K562 (cell line): ENCODE data around the gene LDB2. TPM values are rescaled to one million over a fixed set of nuclear protein-coding genes. Genes with fewer than 3 reads are reported as not detected.

ENCODE experiments used
- ATAC-seq: fragments of 200-7000 bp; cut with Tn5 transposase; 3 replicates; pipeline ENCODE4 v1.9.1; 2020; ENCODE audit warnings: moderate library complexity
- BruUV-seq: library from RNA; stranded (reverse); fragments of 400-500 nt; replicated peaks from 2 replicates; lab custom pipeline; 2021; lab: Mats Ljungman, UMichigan
- CTCF ChIA-PET: fragments of 300-600 bp; formaldehyde crosslinking; extraction: SDS; loops from one replicate; lab custom pipeline; 2021; ENCODE audit warnings: low intra/inter-chr PET ratio; lab: Yijun Ruan, JAX
- POLR2A ChIA-PET: fragments of 300-600, 350-650 bp; sonication (Branson Sonifier 250); formaldehyde crosslinking; extraction: SDS; loops from one replicate; lab custom pipeline; 2021; ENCODE audit warnings: antibody characterized with exemption, inconsistent platforms; lab: Yijun Ruan, JAX
- DNase-seq, 4 experiments: peaks; one replicate each; pipeline versions ENCODE4 v3.0.0 to v3.0.0-alpha.2; 2011 to 2018; ENCODE audit warnings: low spot score in 3 of 4, mixed read lengths in 3 of 4; ENCODE audit errors: extremely low read depth in 1 of 4
- FAIRE-seq: peaks from 2 replicates; lab custom pipeline; 2011; peaks lifted over from hg19 to GRCh38; lab: Jason Lieb, UNC
- H2AFZ ChIP-seq: 2 replicates; pipeline ENCODE4 v1.6.0; 2011; ENCODE audit warnings: low read depth, low read length, control low read depth, inconsistent platforms
- H3K27ac ChIP-seq: fragments of 200-600 bp; 3 replicates; pipeline ENCODE4 v1.8.0; 2011; ENCODE audit warnings: low read depth, mild to moderate bottlenecking, control low read depth, inconsistent platforms, low read length, moderate library complexity, mixed read lengths; ENCODE audit errors: extremely low read depth
- H3K27me3 ChIP-seq, 2 experiments: fragments of 300-600 bp in 1 of 2; 2 replicates in 1 of 2; 3 replicates in 1 of 2; pipeline versions ENCODE4 v1.6.0 to v1.8.0; 2011; ENCODE audit warnings: inconsistent platforms in 2 of 2, low read length in 2 of 2, mild to moderate bottlenecking in 1 of 2, mixed read lengths in 1 of 2, moderate library complexity in 1 of 2; ENCODE audit not compliant: control insufficient read depth in 2 of 2, insufficient read depth in 2 of 2
- H3K36me3 ChIP-seq: fragments of 300-600 bp; 3 replicates; pipeline ENCODE4 v1.8.0; 2011; ENCODE audit warnings: mild to moderate bottlenecking, low read length, inconsistent platforms; ENCODE audit not compliant: control insufficient read depth, insufficient read depth
- H3K4me1 ChIP-seq, 2 experiments: fragments of 200-600 bp in 1 of 2; replicated peaks in 1 of 2; 2 replicates in 1 of 2; 3 replicates in 1 of 2; pipeline versions ENCODE4 v1.5.1 to v1.8.0; 2011; ENCODE audit warnings: inconsistent platforms in 2 of 2, low read length in 2 of 2, mild to moderate bottlenecking in 1 of 2, mixed read lengths in 1 of 2, moderate library complexity in 1 of 2; ENCODE audit not compliant: control insufficient read depth in 2 of 2, insufficient read depth in 2 of 2
- H3K4me2 ChIP-seq: 2 replicates; pipeline ENCODE4 v1.6.1; 2011; ENCODE audit warnings: low read length, control low read depth, inconsistent platforms, mixed read lengths; ENCODE audit not compliant: insufficient read depth
- H3K4me3 ChIP-seq: fragments of 200-600 bp; sonication (generic), shearing (Covaris generic); 2 replicates; pipeline ENCODE4 v1.5.1; 2016; ENCODE audit warnings: control low read depth, inconsistent platforms
- H3K79me2 ChIP-seq: fragments of 200-600 bp; 3 replicates; pipeline ENCODE4 v1.8.0; 2011; ENCODE audit warnings: low read length, inconsistent platforms; ENCODE audit not compliant: control insufficient read depth, insufficient read depth
- H3K9ac ChIP-seq, 2 experiments: 2 replicates each; pipeline versions ENCODE4 v1.6.0 to v1.6.1; 2011; ENCODE audit warnings: low read depth in 2 of 2, low read length in 2 of 2, control low read depth in 1 of 2, inconsistent platforms in 1 of 2, mild to moderate bottlenecking in 1 of 2, mixed read lengths in 1 of 2; ENCODE audit not compliant: insufficient read depth in 1 of 2
- H3K9me1 ChIP-seq: one replicate; pipeline ENCODE4 v1.6.0; 2011; ENCODE audit warnings: inconsistent platforms, mild to moderate bottlenecking, low read length, moderate library complexity; ENCODE audit not compliant: control insufficient read depth, insufficient read depth
- H3K9me3 ChIP-seq: replicated peaks from 2 replicates; pipeline ENCODE4 v1.5.1; 2011; ENCODE audit warnings: low read depth, low read length, inconsistent platforms; ENCODE audit not compliant: control insufficient read depth, insufficient read depth
- H4K20me1 ChIP-seq: replicated peaks from 2 replicates; pipeline ENCODE4 v1.6.1; 2011; ENCODE audit warnings: low read length, inconsistent platforms, mixed read lengths; ENCODE audit not compliant: control insufficient read depth, insufficient read depth
- FOXJ3 ChIP-seq: sonication (generic); formaldehyde crosslinking; IDR thresholded peaks from 2 replicates; pipeline ENCODE4 v1.4.0; 2020; ENCODE audit warnings: mild to moderate bottlenecking, missing genetic modification reagents
- ZC3H8 ChIP-seq: fragments of 450-650 bp; IDR thresholded peaks from 2 replicates; pipeline ENCODE4 v1.6.1; 2017
- WGBS: fragments of 100-300 bp; shearing (Covaris generic); methylation state at CpG from one replicate; pipeline ENCODE4 v1.1.6; 2016; ENCODE audit warnings: low coverage, mixed read lengths; ENCODE audit not compliant: insufficient coverage; ENCODE audit errors: missing lambda C conversion rate; 5-methylcytosine and 5-hydroxymethylcytosine counted together
- in situ Hi-C: fragments of 300-500 bp; cut with MboI; formaldehyde crosslinking; loops from 4 replicates; pipeline ENCODE4 v1.15.0; 2018; ENCODE audit warnings: inconsistent platforms, mixed read lengths
- intact Hi-C: fragments of 100-400 bp; cut with micrococcal nuclease; formaldehyde crosslinking; loops from 2 replicates; pipeline ENCODE4 v1.14.2; 2022
- polyA plus RNA-seq, 8 experiments: library from polyadenylated mRNA; depleted of rRNA in 4 of 8; stranded (reverse) in 5 of 8; unstranded in 3 of 8; fragments of >200 nt; fragmentation: Nextera tagmentation in 2 of 8; fragmentation: Illumina TruSeq in 1 of 8; extraction: Ambion mirVana in 2 of 8; extraction: Trizol in 1 of 8; gene quantifications; 2 replicates each; pipeline versions ENCODE4 v1.2.1 to v1.2.3, GENCODE V29; 2011 to 2014; ENCODE audit warnings: inconsistent platforms in 1 of 8, missing spikeins in 1 of 8
- total RNA-seq, 7 experiments: library from RNA; depleted of rRNA in 6 of 7; stranded (reverse); fragments of >200 nt in 6 of 7; fragmentation: Illumina TruSeq in 2 of 7; extraction: Trizol in 2 of 7; gene quantifications; 2 replicates each; pipeline versions ENCODE4 v1.2.1 to v1.2.3, GENCODE V29; 2011 to 2021; ENCODE audit warnings: low replicate concordance in 1 of 7
- TF ChIP-seq, protein P1 (sequence below): fragments of 450-650 bp; IDR thresholded peaks from 2 replicates; pipeline ENCODE4 v1.6.1; 2018; ENCODE audit not compliant: partially characterized antibody

The LDB2 gene
- total and polyA plus RNA-seq, 9 of the 15 experiments (the other 6 are each of a cell fraction or from before 2014, with no cell fraction given): 0.10 to 0.20 TPM; not detected in 7

DNA sequence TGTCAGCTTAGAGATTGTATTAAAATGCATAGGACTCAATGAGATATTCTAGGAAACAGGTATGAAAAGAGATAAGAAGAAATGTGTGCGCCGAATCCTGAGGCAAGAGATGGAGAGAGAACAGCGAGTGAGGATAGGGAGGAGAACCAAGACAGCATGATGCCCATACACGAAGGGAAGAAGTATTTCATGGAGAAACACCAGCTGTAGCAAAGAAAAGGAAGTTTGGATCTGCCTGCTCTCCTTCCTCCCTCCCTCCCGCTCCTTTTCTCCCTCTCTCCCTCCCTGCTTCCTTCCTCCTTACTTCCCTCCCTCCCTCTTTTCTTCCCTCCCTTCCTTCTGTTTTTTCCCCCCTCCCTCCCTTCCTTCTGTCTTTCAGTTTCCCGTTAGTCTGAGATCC is 353.6 kb downstream of the LDB2 start:
- no peak overlapping the region for H3K9ac ChIP-seq
- H4K20me1 ChIP-seq: no peaks in the 10 kb centered on the region
- FAIRE-seq (no peak), ATAC-seq (no peak), DNase-seq (no peak)
- BruUV-seq: no TSS peak
- in situ Hi-C loops: no loop called here
- H3K4me2 ChIP-seq: no peak overlapping the region
- no peaks in the 10 kb centered on the region for H3K79me2 ChIP-seq
- no peak overlapping the region for H3K27ac ChIP-seq
- no peaks in the 10 kb centered on the region for H3K4me1 ChIP-seq
- H3K36me3 ChIP-seq: no peaks in the 10 kb centered on the region
- POLR2A ChIA-PET: no interaction called here
- 0% methylated on average over 5 of the region's 6 CpGs for WGBS
- TF ChIP-seq ZC3H8 (no peak), FOXJ3 (CRISPR knock-in tag) (no peak)
- TF ChIP-seq, protein P1, sequence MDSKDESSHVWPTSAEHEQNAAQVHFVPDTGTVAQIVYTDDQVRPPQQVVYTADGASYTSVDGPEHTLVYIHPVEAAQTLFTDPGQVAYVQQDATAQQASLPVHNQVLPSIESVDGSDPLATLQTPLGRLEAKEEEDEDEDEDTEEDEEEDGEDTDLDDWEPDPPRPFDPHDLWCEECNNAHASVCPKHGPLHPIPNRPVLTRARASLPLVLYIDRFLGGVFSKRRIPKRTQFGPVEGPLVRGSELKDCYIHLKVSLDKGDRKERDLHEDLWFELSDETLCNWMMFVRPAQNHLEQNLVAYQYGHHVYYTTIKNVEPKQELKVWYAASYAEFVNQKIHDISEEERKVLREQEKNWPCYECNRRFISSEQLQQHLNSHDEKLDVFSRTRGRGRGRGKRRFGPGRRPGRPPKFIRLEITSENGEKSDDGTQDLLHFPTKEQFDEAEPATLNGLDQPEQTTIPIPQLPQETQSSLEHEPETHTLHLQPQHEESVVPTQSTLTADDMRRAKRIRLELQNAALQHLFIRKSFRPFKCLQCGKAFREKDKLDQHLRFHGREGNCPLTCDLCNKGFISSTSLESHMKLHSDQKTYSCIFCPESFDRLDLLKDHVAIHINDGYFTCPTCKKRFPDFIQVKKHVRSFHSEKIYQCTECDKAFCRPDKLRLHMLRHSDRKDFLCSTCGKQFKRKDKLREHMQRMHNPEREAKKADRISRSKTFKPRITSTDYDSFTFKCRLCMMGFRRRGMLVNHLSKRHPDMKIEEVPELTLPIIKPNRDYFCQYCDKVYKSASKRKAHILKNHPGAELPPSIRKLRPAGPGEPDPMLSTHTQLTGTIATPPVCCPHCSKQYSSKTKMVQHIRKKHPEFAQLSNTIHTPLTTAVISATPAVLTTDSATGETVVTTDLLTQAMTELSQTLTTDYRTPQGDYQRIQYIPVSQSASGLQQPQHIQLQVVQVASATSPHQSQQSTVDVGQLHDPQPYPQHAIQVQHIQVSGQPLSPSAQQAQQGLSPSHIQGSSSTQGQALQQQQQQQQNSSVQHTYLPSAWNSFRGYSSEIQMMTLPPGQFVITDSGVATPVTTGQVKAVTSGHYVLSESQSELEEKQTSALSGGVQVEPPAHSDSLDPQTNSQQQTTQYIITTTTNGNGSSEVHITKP: no peak
- TF ChIP-seq, all 486 proteins: peak for 0
- CTCF ChIA-PET: no interaction called here
- no peaks in the 10 kb centered on the region for H3K9me1 ChIP-seq
- H3K9me3 ChIP-seq: no peaks in the 10 kb centered on the region
- H3K27me3 ChIP-seq: no peaks in the 10 kb centered on the region; a peak in 1 of 5 replicates
- no peak overlapping the region for H3K4me3 ChIP-seq
- no peak overlapping the region for H2AFZ ChIP-seq
- intact Hi-C loops: no loop called here
